HUES64 (cell line): ENCODE measurements around the gene ANKRD53.
"Not testable (repeated sequence)": the region's sequence is repeated elsewhere in the genome, so short reads cannot be mapped to it uniquely, and the experiment has no call there.

Source experiments
- H3K27ac ChIP-seq: 2 replicates; pipeline ENCODE4 v1.7.0; 2013; ENCODE audit warnings: low read depth, low read length, inconsistent platforms
- H3K27me3 ChIP-seq: 2 replicates; pipeline ENCODE4 v1.6.1; 2013; ENCODE audit warnings: mild to moderate bottlenecking, low read length; ENCODE audit not compliant: insufficient read depth
- H3K36me3 ChIP-seq: 2 replicates; pipeline ENCODE4 v1.6.1; 2013; ENCODE audit warnings: mild to moderate bottlenecking, low read length; ENCODE audit not compliant: insufficient read depth
- H3K4me1 ChIP-seq: 2 replicates; pipeline ENCODE4 v1.6.1; 2013; ENCODE audit warnings: mild to moderate bottlenecking, low read length, moderate library complexity; ENCODE audit not compliant: insufficient read depth
- H3K4me3 ChIP-seq: 2 replicates; pipeline ENCODE4 v1.5.1; 2013; ENCODE audit warnings: mild to moderate bottlenecking, low read length, moderate library complexity
- H3K9ac ChIP-seq: 2 replicates; pipeline ENCODE4 v1.6.1; 2013; ENCODE audit warnings: mild to moderate bottlenecking, low read depth, low read length
- H3K9me3 ChIP-seq: 2 replicates; pipeline ENCODE4 v1.6.1; 2013; ENCODE audit warnings: low read depth, low read length; ENCODE audit not compliant: insufficient read depth
- WGBS: fragments of 150-250, 120-280 bp; methylation state at CpG from one replicate; pipeline ENCODE4 v1.1.7; 2013; ENCODE audit warnings: missing lambda C conversion rate; 5-methylcytosine and 5-hydroxymethylcytosine counted together

The ANKRD53 gene

DNA sequence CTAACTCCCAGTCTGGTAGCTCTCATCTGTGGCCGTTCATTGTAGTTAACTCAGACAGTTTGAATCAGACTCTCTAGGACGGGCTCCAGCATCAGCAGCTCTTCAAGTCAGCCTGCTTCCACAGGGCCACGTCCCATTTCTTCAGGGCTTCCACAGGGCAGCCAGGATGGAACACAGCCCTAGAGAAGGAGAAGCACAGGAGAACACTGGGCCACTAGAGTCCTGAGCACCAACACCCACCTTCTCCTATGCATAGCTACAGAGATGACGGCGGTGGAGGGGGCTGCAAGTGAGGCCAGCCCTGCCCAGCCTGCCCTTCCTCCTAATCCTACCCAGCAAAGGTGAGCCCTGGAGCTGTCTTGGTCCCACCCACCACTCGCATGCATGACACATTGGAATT is 26.4 kb downstream of the ANKRD53 start:
- no peak overlapping the region for H3K9ac ChIP-seq
- no peak overlapping the region for H3K4me3 ChIP-seq
- H3K4me1 ChIP-seq: peaks cover 15% of the 10 kb centered on the region; the same call in 1 of the 2 replicates
- no peaks in the 10 kb centered on the region for H3K9me3 ChIP-seq
- 91% methylated on average over 6 of the region's 6 CpGs for WGBS
- H3K27me3 ChIP-seq: no peaks in the 10 kb centered on the region
- H3K27ac ChIP-seq: no peak overlapping the region
- H3K36me3 ChIP-seq: no peaks in the 10 kb centered on the region

DNA sequence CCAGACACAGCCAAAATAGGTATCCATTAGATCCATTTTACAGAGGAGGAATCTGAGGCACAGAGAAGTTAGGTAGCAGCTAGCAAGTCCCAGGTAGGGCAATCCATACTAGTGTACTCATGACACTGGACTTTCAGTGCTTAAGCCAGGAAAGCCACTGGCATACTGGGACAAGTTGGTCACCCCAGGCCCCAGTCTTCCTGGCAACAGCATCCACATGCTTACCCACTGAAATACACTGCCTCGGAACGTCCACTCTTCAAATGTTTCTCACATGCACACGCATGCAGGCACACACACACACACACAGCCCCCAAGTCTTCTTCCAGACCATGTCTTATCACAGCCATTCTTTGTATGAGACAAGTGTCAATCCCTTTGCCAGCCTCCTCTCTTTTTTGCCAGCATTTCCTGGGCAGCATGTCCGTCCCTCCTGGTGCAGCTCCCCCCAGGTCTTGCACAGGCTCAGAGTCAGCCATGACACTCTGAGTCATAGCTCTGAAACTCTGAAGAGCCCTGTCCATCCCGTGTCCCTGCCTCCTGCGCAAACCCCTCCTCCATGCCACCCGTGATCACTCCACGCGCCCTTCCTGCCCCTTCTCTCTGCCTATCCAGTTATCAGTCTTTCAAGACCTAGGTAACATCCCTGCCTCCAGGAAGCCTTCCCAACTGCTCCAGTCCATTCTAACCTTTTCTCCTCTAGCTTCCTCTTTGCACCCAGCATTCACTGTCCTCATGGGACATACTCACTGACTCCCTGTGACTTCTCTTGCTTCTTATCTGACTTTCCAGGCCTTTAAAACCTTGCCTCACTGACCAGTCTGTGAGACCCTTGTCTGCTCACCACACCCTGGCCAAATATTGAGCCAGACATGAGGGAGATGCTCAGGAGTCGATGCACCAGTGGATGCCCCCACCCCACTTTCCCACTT is 27.1 kb downstream of the ANKRD53 start:
- H3K27ac ChIP-seq: no peak overlapping the region
- no peaks in the 10 kb centered on the region for H3K27me3 ChIP-seq
- H3K4me3 ChIP-seq: no peak overlapping the region
- peaks cover 15% of the 10 kb centered on the region; the same call in 1 of the 2 replicates for H3K4me1 ChIP-seq
- H3K9ac ChIP-seq: no peak overlapping the region
- WGBS: 86% methylated on average over 10 of the region's 10 CpGs
- H3K36me3 ChIP-seq: no peaks in the 10 kb centered on the region
- no peaks in the 10 kb centered on the region for H3K9me3 ChIP-seq

DNA sequence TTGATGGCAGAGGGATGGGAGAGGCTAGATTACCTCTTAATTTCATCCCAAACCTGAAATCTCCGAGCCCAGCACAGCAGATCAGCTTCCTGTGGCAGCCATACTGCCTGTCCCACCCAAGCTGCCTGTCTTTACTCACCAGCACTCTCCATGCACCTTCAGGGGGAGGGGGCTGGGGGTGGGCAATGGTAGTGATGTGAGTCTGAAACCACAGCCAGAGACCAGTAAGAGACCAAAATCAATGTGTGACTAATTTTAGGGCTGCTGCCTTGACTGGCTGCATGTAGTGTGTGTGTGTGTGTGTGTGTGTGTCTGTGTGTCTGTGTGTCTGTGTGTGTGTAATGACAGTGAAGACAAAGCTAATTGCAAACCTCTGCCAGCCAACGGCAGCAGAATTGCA is 27.9 kb downstream of the ANKRD53 start:
- no peaks in the 10 kb centered on the region for H3K27me3 ChIP-seq
- WGBS: 84% methylated on average over 2 of the region's 2 CpGs
- H3K36me3 ChIP-seq: no peaks in the 10 kb centered on the region
- H3K4me1 ChIP-seq: peaks cover 13% of the 10 kb centered on the region; the same call in 1 of the 2 replicates
- no peak overlapping the region for H3K9ac ChIP-seq
- no peak overlapping the region for H3K27ac ChIP-seq
- no peak overlapping the region for H3K4me3 ChIP-seq
- H3K9me3 ChIP-seq: no peaks in the 10 kb centered on the region

DNA sequence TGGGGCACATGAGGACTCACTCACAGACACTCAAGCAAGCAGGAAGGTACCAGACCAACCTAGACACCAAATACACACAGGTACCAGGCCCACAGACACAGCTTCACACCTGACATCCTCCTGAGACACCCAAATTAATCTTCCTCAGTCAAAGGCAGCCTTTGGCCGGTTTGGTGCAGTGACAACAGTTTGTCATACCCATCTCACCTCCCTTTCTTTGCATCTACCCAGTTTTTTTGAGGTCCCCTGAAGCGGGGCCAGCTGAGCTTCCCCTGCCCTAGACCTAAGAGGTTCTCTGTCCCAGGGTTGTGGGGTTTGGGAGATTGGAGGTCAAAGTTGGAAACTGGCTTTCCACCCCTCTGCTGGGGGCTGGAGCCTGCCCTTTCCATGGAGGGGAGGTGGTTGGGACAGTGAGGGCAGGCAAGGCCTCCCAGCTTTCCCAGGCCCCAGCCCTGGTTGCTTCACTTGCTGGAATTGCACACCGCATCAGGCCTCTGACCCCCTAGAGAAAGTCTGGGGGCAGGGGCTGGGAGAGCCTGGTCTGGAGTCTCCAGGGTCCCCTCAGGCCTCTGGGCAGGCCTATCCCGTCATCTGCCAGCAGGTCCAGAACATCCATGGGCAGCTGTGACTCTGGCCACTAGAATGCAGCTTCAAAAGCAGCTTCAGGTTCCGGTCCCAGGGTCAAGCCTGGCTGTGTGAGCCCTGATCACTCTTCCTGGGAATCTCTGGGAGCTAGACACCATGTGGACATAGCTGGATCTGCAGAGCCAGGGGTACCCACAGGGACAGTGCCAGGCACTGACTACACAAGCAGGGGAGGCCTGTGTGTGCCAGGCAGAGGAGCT is 28.7 kb downstream of the ANKRD53 start:
- H3K36me3 ChIP-seq: no peaks in the 10 kb centered on the region
- H3K27ac ChIP-seq: no peak overlapping the region
- H3K9ac ChIP-seq: no peak overlapping the region
- no peak overlapping the region for H3K4me3 ChIP-seq
- WGBS: 88% methylated on average over 5 of the region's 5 CpGs
- peaks cover 6% of the 10 kb centered on the region; the same call in 1 of the 2 replicates for H3K4me1 ChIP-seq
- no peaks in the 10 kb centered on the region for H3K27me3 ChIP-seq
- H3K9me3 ChIP-seq: no peaks in the 10 kb centered on the region

DNA sequence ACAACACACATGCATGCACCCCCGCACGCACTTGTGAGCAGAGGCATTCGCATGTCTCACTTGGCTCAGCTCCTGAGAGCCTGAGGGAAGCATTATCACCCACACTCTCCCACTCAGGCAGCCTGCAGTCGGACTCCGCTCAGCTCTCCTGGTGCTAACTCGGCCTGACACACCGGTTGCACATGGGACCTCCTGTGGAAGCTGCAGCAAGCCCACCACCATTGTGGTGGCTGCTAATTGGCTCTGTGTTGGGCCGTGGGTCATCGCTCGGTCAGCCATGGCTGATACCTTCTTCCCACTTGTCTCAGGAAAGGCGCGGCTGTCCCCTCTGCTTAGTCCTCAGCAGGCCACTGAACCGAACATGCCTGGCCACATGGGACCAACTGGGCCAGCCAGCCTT is 29.9 kb downstream of the ANKRD53 start:
- H3K9ac ChIP-seq: no peak overlapping the region
- no peak overlapping the region for H3K4me3 ChIP-seq
- 93% methylated on average over 13 of the region's 13 CpGs for WGBS

DNA sequence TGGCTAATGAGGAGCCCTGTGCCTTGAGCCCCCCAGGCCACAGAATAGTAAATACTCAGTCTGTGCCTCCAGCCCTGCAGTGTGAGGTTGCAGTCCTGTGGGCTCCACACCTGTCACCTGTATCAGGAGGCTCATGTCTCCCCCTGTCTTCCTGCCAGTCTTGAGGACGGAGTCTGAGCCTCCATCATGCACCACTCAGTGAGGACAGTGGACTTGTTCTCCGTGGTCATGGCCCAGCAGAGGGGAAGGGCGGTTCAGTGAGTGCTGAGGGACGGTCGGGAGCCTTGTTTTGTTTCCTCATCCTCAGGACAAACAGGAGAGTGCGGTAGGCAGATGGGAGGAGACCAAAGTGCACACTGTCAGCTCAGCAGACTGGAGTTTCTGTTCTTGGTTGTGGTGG is 33.4 kb downstream of the ANKRD53 start:
- H3K27ac ChIP-seq, H3K9ac ChIP-seq, H3K4me1 ChIP-seq, H3K4me3 ChIP-seq, H3K36me3 ChIP-seq, H3K9me3 ChIP-seq, H3K27me3 ChIP-seq: not testable (repeated sequence)
- 44% methylated on average over 6 of the region's 6 CpGs for WGBS

More for the DNA sequence above, 29.9 kb downstream of the ANKRD53 start:
- no peaks in the 10 kb centered on the region for H3K36me3 ChIP-seq
- H3K9me3 ChIP-seq: no peaks in the 10 kb centered on the region
- no peaks in the 10 kb centered on the region for H3K4me1 ChIP-seq
- no peaks in the 10 kb centered on the region for H3K27me3 ChIP-seq
- H3K27ac ChIP-seq: no peak overlapping the region

DNA sequence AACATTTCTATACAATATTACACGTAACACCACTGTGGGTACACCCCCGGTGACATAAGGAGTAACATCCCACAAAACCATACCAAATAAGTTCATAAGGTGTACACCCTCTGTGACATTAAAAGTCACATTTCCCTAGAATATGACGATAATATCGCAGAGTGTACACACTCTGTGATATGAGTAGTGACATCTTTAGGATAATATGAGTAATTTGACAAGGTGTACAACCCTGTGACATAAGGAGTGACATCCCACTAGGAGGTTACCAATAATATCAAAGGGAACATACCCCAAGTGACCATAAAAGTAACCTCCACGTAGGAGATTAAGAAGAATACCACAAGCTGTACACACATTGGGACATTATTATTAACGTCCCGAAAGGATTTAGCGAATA is 40.2 kb downstream of the ANKRD53 start:
- no peak overlapping the region for H3K9ac ChIP-seq
- H3K27ac ChIP-seq: no peak overlapping the region
- H3K4me3 ChIP-seq: no peak overlapping the region
- H3K4me1 ChIP-seq: no peaks in the 10 kb centered on the region
- no peaks in the 10 kb centered on the region for H3K9me3 ChIP-seq
- no peaks in the 10 kb centered on the region for H3K36me3 ChIP-seq
- H3K27me3 ChIP-seq: no peaks in the 10 kb centered on the region
- 86% methylated on average over 8 of the region's 8 CpGs for WGBS

DNA sequence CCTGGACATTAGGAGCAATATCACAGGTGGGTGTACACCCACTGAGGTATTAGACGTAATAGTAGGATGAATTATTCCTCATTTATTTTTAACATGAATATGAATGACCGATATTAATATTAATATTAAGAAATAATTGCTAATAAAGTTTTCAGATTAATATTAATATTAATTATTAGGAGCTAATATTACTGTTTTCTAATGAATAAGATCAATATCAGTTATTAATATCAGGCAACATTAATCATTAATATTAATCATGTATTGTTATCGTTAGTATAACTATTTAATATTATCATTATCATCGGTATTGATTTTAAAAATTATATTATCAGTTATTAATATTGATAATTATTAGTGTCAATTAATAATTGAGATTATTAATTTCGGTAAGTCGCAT is 41.6 kb downstream of the ANKRD53 start:
- H3K27ac ChIP-seq, H3K4me1 ChIP-seq, H3K9me3 ChIP-seq, H3K9ac ChIP-seq, H3K4me3 ChIP-seq, H3K27me3 ChIP-seq, H3K36me3 ChIP-seq: not testable (repeated sequence)
- WGBS: 94% methylated on average over 2 of the region's 6 CpGs

DNA sequence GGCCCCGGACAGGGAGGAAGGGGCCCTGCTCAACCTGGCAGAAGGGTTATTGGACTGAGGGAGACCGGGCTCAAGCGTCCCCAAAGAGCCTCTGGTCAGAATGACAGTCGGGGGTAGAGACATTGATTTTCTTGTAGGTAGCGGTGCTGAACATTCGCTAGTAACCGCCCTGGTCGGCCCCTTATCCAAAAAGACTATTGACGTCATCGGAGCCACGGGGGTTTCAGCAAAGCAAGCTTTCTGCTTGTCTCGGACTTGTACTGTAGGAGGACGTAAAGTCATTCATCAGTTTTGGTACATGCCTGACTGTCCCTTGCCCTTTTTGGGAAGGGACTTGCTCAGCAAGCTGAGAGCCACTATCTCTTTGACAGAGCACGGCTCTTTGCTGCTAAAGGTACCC is 43.0 kb downstream of the ANKRD53 start:
- H3K36me3 ChIP-seq, H3K9me3 ChIP-seq, H3K4me1 ChIP-seq, H3K4me3 ChIP-seq, H3K27me3 ChIP-seq, H3K27ac ChIP-seq, H3K9ac ChIP-seq: not testable (repeated sequence)
- WGBS: 88% methylated on average over 13 of the region's 14 CpGs

DNA sequence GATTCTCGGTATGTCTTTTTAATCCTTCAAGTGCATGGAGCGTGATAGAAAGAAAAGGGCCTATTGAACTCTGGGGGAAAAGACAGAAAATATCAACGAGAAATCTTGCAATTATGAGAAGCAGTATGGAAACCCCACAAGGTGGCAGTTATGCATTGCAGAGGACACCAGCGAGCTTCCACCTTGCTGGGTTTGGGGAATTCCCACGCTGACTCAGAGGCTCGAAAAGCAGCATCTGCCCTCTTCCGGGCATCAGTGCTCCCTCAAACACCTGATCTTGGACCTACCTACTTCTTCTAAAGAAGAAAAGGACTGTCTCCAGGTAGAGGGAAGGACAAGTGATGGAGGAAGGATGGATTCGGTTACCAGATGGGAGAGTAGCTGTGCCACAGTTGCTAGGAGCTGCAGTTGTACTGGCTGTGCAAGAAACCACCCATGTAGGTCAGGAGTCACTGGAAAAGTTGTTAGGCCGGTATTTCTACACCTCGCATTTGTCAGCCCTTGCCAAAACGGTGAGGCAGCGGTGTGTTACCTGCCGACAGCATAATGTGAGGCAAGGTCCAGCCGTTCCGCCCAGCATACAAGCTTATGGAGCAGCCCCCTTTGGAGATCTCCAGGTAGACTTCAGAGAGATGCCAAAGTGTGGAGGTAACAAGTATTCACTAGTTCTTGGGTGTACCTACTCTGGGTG is 45.3 kb downstream of the ANKRD53 start:
- not testable (repeated sequence) for H3K4me1 ChIP-seq, H3K27me3 ChIP-seq, H3K4me3 ChIP-seq, H3K9me3 ChIP-seq, H3K9ac ChIP-seq, H3K36me3 ChIP-seq, H3K27ac ChIP-seq
- WGBS: 79% methylated on average over 15 of the region's 15 CpGs
